SK-N-SH treated with all-trans-retinoic acid at 6 μM for 48 hours (cell line): ENCODE results near the gene RHBDL3.

Experiments used
- CSDC2 ChIP-seq: fragments of 250-450 bp; sonication (Bioruptor Pico); IDR thresholded peaks from 2 replicates; pipeline ENCODE4 v1.5.0; 2020; ENCODE audit warnings: mild to moderate bottlenecking, moderate library complexity
- CSRNP3 ChIP-seq: fragments of 250-450 bp; sonication (Bioruptor Pico); IDR thresholded peaks from 2 replicates; pipeline ENCODE4 v1.5.1; 2021; ENCODE audit warnings: mild to moderate bottlenecking, moderate library complexity
- OSR1 ChIP-seq: fragments of 250-450 bp; sonication (Bioruptor Pico); IDR thresholded peaks from 2 replicates; pipeline ENCODE4 v1.8.0; 2022; ENCODE audit warnings: moderate library complexity, mild to moderate bottlenecking, inconsistent platforms
- POU6F1 ChIP-seq: fragments of 250-450 bp; sonication (Bioruptor Pico); IDR thresholded peaks from 2 replicates; pipeline ENCODE4 v1.8.0; 2021; ENCODE audit warnings: low read depth, mild to moderate bottlenecking, moderate library complexity, borderline replicate concordance
- RARB ChIP-seq: fragments of 250-450 bp; sonication (Bioruptor Pico); IDR thresholded peaks from 2 replicates; pipeline ENCODE4 v1.8.0; 2021; ENCODE audit warnings: mild to moderate bottlenecking, moderate library complexity
- SNAI2 ChIP-seq: fragments of 250-450 bp; sonication (Bioruptor Pico); IDR thresholded peaks from 2 replicates; pipeline ENCODE4 v1.5.0; 2020; ENCODE audit warnings: mild to moderate bottlenecking, moderate library complexity
- TOX ChIP-seq: fragments of 250-450 bp; sonication (Bioruptor Pico); IDR thresholded peaks from 2 replicates; pipeline ENCODE4 v1.8.0; 2021; ENCODE audit warnings: mild to moderate bottlenecking, moderate library complexity, borderline replicate concordance
- TF ChIP-seq, protein P1 (sequence below): fragments of 250-450 bp; sonication (Bioruptor Pico); IDR thresholded peaks from 2 replicates; pipeline ENCODE4 v1.5.1; 2020; ENCODE audit warnings: low read depth, mild to moderate bottlenecking, moderate library complexity

DNA sequence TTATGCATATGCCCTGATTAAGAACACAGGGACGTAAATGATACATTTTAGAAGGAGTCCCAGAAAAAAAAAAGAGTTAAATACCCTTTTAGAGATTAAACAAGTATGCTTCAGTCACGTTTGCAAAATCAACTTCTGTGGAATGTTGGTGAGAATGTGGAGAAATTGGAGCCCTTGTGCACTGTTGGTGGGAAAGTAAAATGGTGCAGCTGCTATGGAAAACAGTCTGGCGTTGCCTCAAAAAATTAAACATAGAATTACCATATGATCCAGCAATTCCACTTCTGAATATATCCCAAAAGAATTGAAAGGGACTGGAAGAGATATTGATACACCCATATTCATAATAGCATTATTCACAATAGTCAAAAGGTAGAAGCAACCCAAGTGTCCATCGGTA, 26.5 kb downstream of the RHBDL3 start:
- TF ChIP-seq CSRNP3 (CRISPR knock-in tag) (no peak), CSDC2 (CRISPR knock-in tag) (no peak), RARB (CRISPR knock-in tag) (no peak), OSR1 (CRISPR knock-in tag) (no peak), TOX (no peak), POU6F1 (CRISPR knock-in tag) (no peak), SNAI2 (CRISPR knock-in tag) (no peak)
- TF ChIP-seq, protein P1, sequence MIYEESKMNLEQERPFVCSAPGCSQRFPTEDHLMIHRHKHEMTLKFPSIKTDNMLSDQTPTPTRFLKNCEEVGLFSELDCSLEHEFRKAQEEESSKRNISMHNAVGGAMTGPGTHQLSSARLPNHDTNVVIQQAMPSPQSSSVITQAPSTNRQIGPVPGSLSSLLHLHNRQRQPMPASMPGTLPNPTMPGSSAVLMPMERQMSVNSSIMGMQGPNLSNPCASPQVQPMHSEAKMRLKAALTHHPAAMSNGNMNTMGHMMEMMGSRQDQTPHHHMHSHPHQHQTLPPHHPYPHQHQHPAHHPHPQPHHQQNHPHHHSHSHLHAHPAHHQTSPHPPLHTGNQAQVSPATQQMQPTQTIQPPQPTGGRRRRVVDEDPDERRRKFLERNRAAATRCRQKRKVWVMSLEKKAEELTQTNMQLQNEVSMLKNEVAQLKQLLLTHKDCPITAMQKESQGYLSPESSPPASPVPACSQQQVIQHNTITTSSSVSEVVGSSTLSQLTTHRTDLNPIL (CRISPR knock-in tag), result no peak
